SHP77 (cell line): ENCODE data around the gene SPOCD1.
A peak's percentile ranks its signal among the peaks of the same experiment; 100 is the strongest.

ENCODE experiments used
- DNase-seq, 2 experiments: peaks; one replicate each; lab custom pipeline; 2025; lab: John Stamatoyannopoulos, UW

The SPOCD1 gene

GRCh38 chr1:31771891-31772668, 43.7 kb downstream of the SPOCD1 start:
- DNase-seq: no peak

- peak in 1 of 2 experiments; percentile 41 for DNase-seq
Observed at GRCh38 chr1:31769720-31770390, 46.0 kb downstream of the SPOCD1 start.

GRCh38 chr1:31768939-31769704, 46.7 kb downstream of the SPOCD1 start:
- DNase-seq: no peak

- no peak for DNase-seq
Observed at GRCh38 chr1:31768407-31768907, 47.4 kb downstream of the SPOCD1 start.

GRCh38 chr1:31767225-31767624, 48.6 kb downstream of the SPOCD1 start:
- DNase-seq: no peak

- DNase-seq: no peak
Observed at GRCh38 chr1:31765516-31765915, 50.3 kb downstream of the SPOCD1 start.

GRCh38 chr1:31765041-31765467, 50.8 kb downstream of the SPOCD1 start:
- peak; percentile 59 to 76 for DNase-seq

GRCh38 chr1:31764312-31765040, 51.3 kb downstream of the SPOCD1 start, which contains the start of gene ADGRB2:
Gene ADGRB2 (minus strand): TSS chr1:31764340. CDS start chr1:31757221, 7,119 bp downstream.
- peak; percentile 18 to 48 for DNase-seq

GRCh38 chr1:31763671-31764311, 52.0 kb downstream of the SPOCD1 start:
- no peak for DNase-seq

- peak; percentile 82 to 90 for DNase-seq
Observed at GRCh38 chr1:31762726-31763670, 52.8 kb downstream of the SPOCD1 start.

GRCh38 chr1:31762323-31762722, 53.5 kb downstream of the SPOCD1 start:
- no peak for DNase-seq

- DNase-seq: no peak
Observed at GRCh38 chr1:31761883-31762282, 53.9 kb downstream of the SPOCD1 start.

- DNase-seq: peak; percentile 69 to 78
Observed at GRCh38 chr1:31760471-31761470, 55.1 kb downstream of the SPOCD1 start.

GRCh38 chr1:31759298-31760023, 56.4 kb downstream of the SPOCD1 start:
- no peak for DNase-seq

GRCh38 chr1:31758823-31759222, 57.0 kb downstream of the SPOCD1 start:
- DNase-seq: no peak

GRCh38 chr1:31757989-31758388, 57.8 kb downstream of the SPOCD1 start:
- no peak for DNase-seq

- DNase-seq: peak in 1 of 2 experiments; percentile 10
Observed at GRCh38 chr1:31757204-31757679, 58.6 kb downstream of the SPOCD1 start.

- DNase-seq: no peak
Observed at GRCh38 chr1:31756578-31756977, 59.2 kb downstream of the SPOCD1 start.
